HepG2 (cell line): Measurements from ENCODE around the gene PCYT2. TPM values are rescaled to one million over a fixed set of nuclear protein-coding genes. Genes with fewer than 3 reads are reported as not detected.

Source experiments
- GATAD2A ChIP-seq: IDR thresholded peaks from 2 replicates; pipeline ENCODE4 v1.6.1; 2016
- HNRNPK ChIP-seq: fragments of 200-400 bp; formaldehyde crosslinking; IDR thresholded peaks from 2 replicates; pipeline ENCODE4 v1.6.1; 2018; ENCODE audit warnings: low read length, low read depth, moderate library complexity, mild to moderate bottlenecking; ENCODE audit not compliant: poor library complexity, severe bottlenecking
- HOXA3 ChIP-seq: sonication (generic); formaldehyde crosslinking; IDR thresholded peaks from 2 replicates; pipeline ENCODE4 v1.5.0; 2020; ENCODE audit warnings: missing genetic modification reagents
- IRF2 ChIP-seq: IDR thresholded peaks from 2 replicates; pipeline ENCODE4 v1.6.1; 2018; ENCODE audit warnings: missing genetic modification reagents, missing compliant biosample characterization
- KLF12 ChIP-seq: sonication (generic); formaldehyde crosslinking; IDR thresholded peaks from 2 replicates; pipeline ENCODE4 v1.4.0; 2020; ENCODE audit warnings: missing genetic modification reagents, borderline replicate concordance
- MTF2 ChIP-seq: sonication (generic); formaldehyde crosslinking; IDR thresholded peaks from 2 replicates; pipeline ENCODE4 v1.5.0; 2020; ENCODE audit warnings: missing genetic modification reagents, borderline replicate concordance
- NFKB2 ChIP-seq: sonication (generic); formaldehyde crosslinking; IDR thresholded peaks from 2 replicates; pipeline ENCODE4 v1.4.0; 2020; ENCODE audit warnings: missing genetic modification reagents, borderline replicate concordance
- SP140L ChIP-seq: sonication (generic); formaldehyde crosslinking; IDR thresholded peaks from 2 replicates; pipeline ENCODE4 v1.4.0; 2020; ENCODE audit warnings: missing genetic modification reagents, borderline replicate concordance
- SP4 ChIP-seq: sonication (generic); formaldehyde crosslinking; IDR thresholded peaks from 2 replicates; pipeline ENCODE4 v1.8.1; 2023; ENCODE audit warnings: mild to moderate bottlenecking, missing genetic modification reagents
- SSRP1 ChIP-seq: IDR thresholded peaks from 2 replicates; pipeline ENCODE4 v1.6.1; 2016; ENCODE audit warnings: control low read depth
- XRCC5 ChIP-seq: fragments of 200-400 bp; formaldehyde crosslinking; optimal IDR thresholded peaks from 2 replicates; pipeline ENCODE3; 2017; ENCODE audit warnings: mild to moderate bottlenecking, low read length
- YEATS2 ChIP-seq: sonication (generic); formaldehyde crosslinking; IDR thresholded peaks from 2 replicates; pipeline ENCODE4 v1.4.0; 2020; ENCODE audit warnings: missing genetic modification reagents, borderline replicate concordance
- ZNF143 ChIP-seq: sonication (generic); formaldehyde crosslinking; IDR thresholded peaks from 2 replicates; pipeline ENCODE4 v1.4.0; 2020; ENCODE audit warnings: missing genetic modification reagents
- ZNF282 ChIP-seq: fragments of 450-650 bp; IDR thresholded peaks from 2 replicates; pipeline ENCODE4 v1.6.1; 2018; ENCODE audit not compliant: partially characterized antibody
- ZNF431 ChIP-seq: sonication (generic); formaldehyde crosslinking; IDR thresholded peaks from 2 replicates; pipeline ENCODE4 v1.9.0; 2022; ENCODE audit warnings: missing genetic modification reagents, low read depth, mild to moderate bottlenecking, borderline replicate concordance
- ZNF883 ChIP-seq: sonication (generic); formaldehyde crosslinking; IDR thresholded peaks from 2 replicates; pipeline ENCODE4 v1.5.1; 2020; ENCODE audit warnings: mild to moderate bottlenecking, missing genetic modification reagents; ENCODE audit errors: not compliant biosample characterization
- ZSCAN12 ChIP-seq: sonication (generic); formaldehyde crosslinking; IDR thresholded peaks from 2 replicates; pipeline ENCODE4 v1.9.0; 2021; ENCODE audit warnings: mild to moderate bottlenecking, missing genetic modification reagents
- ZSCAN20 ChIP-seq: sonication (generic); formaldehyde crosslinking; IDR thresholded peaks from 2 replicates; pipeline ENCODE4 v1.4.0; 2020; ENCODE audit warnings: missing genetic modification reagents, mild to moderate bottlenecking, borderline replicate concordance
- ZSCAN21 ChIP-seq: sonication (generic); formaldehyde crosslinking; IDR thresholded peaks from 2 replicates; pipeline ENCODE4 v1.8.0; 2022; ENCODE audit warnings: mild to moderate bottlenecking, missing genetic modification reagents, moderate library complexity, borderline replicate concordance
- polyA plus RNA-seq, 8 experiments: library from polyadenylated mRNA; depleted of rRNA in 3 of 8; stranded (reverse) in 7 of 8; unstranded in 1 of 8; fragments of >200 nt; fragmentation: Illumina TruSeq in 4 of 8; extraction: Trizol in 4 of 8; gene quantifications; 2 replicates each; pipeline versions ENCODE4 v1.2.1 to v1.2.3, GENCODE V29; 2011 to 2016; ENCODE audit warnings: low read depth in 4 of 8, missing spikeins in 1 of 8, mixed read lengths in 1 of 8; ENCODE audit not compliant: insufficient read depth in 1 of 8
- total RNA-seq, 5 experiments: library from RNA; depleted of rRNA; stranded (reverse); fragments of >200 nt; fragmentation: Illumina TruSeq; extraction: Trizol; gene quantifications; 2 replicates each; pipeline ENCODE4 v1.2.3, GENCODE V29; 2016; ENCODE audit warnings: low read depth in 1 of 5
- TF ChIP-seq, protein P1 (sequence below): sonication (generic); formaldehyde crosslinking; IDR thresholded peaks from 2 replicates; pipeline ENCODE4 v1.4.0; 2020; ENCODE audit warnings: missing genetic modification reagents
- TF ChIP-seq, protein P2 (sequence below): sonication (generic); formaldehyde crosslinking; conservative IDR thresholded peaks from 2 replicates; pipeline ENCODE4 v1.8.0; 2022; ENCODE audit warnings: missing genetic modification reagents
- TF ChIP-seq, protein P3 (sequence below): sonication (generic); formaldehyde crosslinking; IDR thresholded peaks from 2 replicates; pipeline ENCODE4 v1.4.0; 2020; ENCODE audit warnings: mild to moderate bottlenecking, low read depth, missing genetic modification reagents
- TF ChIP-seq, protein P4 (sequence below): sonication (generic); formaldehyde crosslinking; IDR thresholded peaks from 2 replicates; pipeline ENCODE4 v1.4.0; 2020; ENCODE audit warnings: mild to moderate bottlenecking, low read depth, missing genetic modification reagents

PCYT2 gene
- total and polyA plus RNA-seq, 2 of the 13 experiments (the other 11 are each of a cell fraction or from before 2014, with no cell fraction given), result 147 to 297 TPM

DNA sequence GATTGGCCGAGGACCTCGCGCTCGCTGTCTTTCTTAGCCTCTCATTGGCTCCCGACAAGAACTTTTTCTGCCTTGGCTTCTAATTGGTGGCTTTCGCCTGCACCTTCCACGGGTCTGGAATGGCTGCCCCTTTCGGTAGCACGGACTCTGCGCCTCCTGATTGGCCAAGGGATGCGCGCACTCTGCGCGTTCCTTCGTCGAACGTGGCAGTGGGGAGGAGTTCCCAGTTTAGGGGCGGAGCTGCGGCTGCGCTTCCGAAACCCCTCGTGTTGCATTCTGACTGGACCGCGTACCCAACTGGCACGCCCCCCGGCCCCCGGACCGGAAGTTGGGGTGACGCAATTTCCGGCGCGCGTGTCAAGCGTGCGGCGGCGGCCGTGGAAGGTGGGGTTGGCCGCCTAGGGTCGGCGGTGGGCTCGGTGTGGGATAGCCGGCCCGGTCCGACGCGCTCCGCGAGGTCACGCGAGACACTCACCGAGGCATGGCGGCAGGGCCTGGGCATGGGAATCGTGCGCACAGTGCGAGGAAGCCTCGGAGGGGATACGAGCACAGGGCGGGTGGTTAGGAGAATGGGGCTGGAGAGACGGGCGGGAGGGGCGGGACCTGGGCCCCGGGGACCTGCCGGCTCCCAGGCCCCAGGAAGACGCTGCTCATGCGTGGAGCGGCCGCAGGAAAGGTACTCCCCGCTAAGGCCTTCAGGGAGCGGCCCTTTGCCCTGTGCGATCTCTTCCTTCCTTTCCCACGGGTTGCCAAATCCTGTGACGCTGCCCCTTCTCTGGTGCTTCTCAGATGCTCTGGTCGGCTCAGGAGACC lies 50.2 kb downstream of the PCYT2 start (continued):
- TF ChIP-seq ZNF143 (CRISPR knock-in tag) (peak; percentile 55), ZNF431 (CRISPR knock-in tag) (no peak; the same call in none of the 2 replicates), NFKB2 (peak; percentile 98; the same call in 1 of the 2 replicates), ZNF883 (CRISPR knock-in tag) (peak; percentile 93), SP140L (CRISPR knock-in tag) (no peak), SP4 (CRISPR knock-in tag) (peak; percentile 99), ZSCAN20 (no peak), GATAD2A (CRISPR knock-in tag) (peak; percentile 67), ZSCAN12 (no peak; the same call in 1 of the 2 replicates), XRCC5 (no peak), ZSCAN21 (CRISPR knock-in tag) (peak; percentile 84; the same call in 1 of the 2 replicates), SSRP1 (CRISPR knock-in tag) (no peak), MTF2 (CRISPR knock-in tag) (no peak), YEATS2 (peak; percentile 99; the same call in 1 of the 2 replicates), HNRNPK (peak; percentile 66), ZNF282 (no peak), HOXA3 (CRISPR knock-in tag) (peak; percentile 93), IRF2 (CRISPR knock-in tag) (peak; percentile 91), KLF12 (CRISPR knock-in tag) (peak; percentile 93)
- TF ChIP-seq, protein P1, sequence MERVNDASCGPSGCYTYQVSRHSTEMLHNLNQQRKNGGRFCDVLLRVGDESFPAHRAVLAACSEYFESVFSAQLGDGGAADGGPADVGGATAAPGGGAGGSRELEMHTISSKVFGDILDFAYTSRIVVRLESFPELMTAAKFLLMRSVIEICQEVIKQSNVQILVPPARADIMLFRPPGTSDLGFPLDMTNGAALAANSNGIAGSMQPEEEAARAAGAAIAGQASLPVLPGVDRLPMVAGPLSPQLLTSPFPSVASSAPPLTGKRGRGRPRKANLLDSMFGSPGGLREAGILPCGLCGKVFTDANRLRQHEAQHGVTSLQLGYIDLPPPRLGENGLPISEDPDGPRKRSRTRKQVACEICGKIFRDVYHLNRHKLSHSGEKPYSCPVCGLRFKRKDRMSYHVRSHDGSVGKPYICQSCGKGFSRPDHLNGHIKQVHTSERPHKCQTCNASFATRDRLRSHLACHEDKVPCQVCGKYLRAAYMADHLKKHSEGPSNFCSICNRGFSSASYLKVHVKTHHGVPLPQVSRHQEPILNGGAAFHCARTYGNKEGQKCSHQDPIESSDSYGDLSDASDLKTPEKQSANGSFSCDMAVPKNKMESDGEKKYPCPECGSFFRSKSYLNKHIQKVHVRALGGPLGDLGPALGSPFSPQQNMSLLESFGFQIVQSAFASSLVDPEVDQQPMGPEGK, result peak; percentile 82
- TF ChIP-seq, protein P2, sequence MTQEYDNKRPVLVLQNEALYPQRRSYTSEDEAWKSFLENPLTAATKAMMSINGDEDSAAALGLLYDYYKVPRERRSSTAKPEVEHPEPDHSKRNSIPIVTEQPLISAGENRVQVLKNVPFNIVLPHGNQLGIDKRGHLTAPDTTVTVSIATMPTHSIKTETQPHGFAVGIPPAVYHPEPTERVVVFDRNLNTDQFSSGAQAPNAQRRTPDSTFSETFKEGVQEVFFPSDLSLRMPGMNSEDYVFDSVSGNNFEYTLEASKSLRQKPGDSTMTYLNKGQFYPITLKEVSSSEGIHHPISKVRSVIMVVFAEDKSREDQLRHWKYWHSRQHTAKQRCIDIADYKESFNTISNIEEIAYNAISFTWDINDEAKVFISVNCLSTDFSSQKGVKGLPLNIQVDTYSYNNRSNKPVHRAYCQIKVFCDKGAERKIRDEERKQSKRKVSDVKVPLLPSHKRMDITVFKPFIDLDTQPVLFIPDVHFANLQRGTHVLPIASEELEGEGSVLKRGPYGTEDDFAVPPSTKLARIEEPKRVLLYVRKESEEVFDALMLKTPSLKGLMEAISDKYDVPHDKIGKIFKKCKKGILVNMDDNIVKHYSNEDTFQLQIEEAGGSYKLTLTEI (CRISPR knock-in tag), result no peak
- TF ChIP-seq, protein P3, sequence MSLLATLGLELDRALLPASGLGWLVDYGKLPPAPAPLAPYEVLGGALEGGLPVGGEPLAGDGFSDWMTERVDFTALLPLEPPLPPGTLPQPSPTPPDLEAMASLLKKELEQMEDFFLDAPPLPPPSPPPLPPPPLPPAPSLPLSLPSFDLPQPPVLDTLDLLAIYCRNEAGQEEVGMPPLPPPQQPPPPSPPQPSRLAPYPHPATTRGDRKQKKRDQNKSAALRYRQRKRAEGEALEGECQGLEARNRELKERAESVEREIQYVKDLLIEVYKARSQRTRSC (CRISPR knock-in tag), result no peak; the same call in 1 of the 2 replicates
- TF ChIP-seq, protein P4, sequence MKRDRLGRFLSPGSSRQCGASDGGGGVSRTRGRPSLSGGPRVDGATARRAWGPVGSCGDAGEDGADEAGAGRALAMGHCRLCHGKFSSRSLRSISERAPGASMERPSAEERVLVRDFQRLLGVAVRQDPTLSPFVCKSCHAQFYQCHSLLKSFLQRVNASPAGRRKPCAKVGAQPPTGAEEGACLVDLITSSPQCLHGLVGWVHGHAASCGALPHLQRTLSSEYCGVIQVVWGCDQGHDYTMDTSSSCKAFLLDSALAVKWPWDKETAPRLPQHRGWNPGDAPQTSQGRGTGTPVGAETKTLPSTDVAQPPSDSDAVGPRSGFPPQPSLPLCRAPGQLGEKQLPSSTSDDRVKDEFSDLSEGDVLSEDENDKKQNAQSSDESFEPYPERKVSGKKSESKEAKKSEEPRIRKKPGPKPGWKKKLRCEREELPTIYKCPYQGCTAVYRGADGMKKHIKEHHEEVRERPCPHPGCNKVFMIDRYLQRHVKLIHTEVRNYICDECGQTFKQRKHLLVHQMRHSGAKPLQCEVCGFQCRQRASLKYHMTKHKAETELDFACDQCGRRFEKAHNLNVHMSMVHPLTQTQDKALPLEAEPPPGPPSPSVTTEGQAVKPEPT, result peak; percentile 10
